ENCODE measurements around the gene STK4.

Gene STK4

DNA sequence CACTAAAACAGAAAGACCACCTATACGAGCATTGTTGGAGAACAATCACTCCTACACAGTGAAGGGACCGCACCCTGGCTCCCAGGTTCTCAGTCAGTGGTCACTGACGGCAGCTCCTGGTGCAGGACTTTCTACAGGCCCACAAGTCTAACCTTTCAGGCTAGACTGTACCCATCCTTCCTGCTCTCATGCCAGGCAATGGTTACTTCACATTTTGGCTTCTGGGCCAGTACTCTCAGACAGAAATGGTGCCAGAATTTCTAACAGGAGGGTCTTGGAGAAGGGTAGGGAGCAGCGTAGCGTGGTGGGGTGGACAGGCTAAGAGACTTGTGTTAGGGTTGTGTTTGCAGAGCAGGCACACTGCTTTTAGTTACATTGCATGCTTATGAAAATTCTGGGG lies 18.2 kb upstream of the STK4 start:
- no peak overlapping the region for H3K4me3 ChIP-seq (ENCODE audit: control insufficient read depth, low read depth, low read length)
- TF ChIP-seq, protein P1, sequence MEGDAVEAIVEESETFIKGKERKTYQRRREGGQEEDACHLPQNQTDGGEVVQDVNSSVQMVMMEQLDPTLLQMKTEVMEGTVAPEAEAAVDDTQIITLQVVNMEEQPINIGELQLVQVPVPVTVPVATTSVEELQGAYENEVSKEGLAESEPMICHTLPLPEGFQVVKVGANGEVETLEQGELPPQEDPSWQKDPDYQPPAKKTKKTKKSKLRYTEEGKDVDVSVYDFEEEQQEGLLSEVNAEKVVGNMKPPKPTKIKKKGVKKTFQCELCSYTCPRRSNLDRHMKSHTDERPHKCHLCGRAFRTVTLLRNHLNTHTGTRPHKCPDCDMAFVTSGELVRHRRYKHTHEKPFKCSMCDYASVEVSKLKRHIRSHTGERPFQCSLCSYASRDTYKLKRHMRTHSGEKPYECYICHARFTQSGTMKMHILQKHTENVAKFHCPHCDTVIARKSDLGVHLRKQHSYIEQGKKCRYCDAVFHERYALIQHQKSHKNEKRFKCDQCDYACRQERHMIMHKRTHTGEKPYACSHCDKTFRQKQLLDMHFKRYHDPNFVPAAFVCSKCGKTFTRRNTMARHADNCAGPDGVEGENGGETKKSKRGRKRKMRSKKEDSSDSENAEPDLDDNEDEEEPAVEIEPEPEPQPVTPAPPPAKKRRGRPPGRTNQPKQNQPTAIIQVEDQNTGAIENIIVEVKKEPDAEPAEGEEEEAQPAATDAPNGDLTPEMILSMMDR (IDR thresholded peaks at IDR 0.05; ENCODE audit: control insufficient read depth, insufficient read depth, low read depth, low read length, missing control alignments): no peak
- no peak for DNase-seq (ENCODE audit: low read depth)

DNA sequence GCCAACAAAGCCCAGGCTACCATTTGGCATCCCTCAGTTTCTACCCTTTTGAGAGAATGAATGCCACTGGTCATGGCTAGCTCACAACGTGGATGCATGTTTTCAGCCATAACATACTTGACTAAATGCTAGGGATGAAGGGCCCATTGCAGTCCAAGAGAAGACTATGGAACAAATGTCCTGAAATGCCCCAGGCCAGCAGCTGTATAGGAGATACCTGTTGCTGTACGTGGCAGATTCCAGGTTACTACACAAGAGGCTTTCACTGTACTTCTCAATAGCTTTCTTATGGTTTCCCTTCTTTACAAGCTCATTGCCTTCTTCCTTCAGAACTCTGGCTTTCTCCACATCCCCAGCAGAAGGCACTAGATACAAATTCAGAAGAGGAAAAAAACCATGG lies 17.8 kb upstream of the STK4 start:
- H3K4me3 ChIP-seq (ENCODE audit: control insufficient read depth, low read depth, low read length): no peak overlapping the region
- TF ChIP-seq, protein P1 (IDR thresholded peaks at IDR 0.05; ENCODE audit: control insufficient read depth, insufficient read depth, low read depth, low read length, missing control alignments): no peak
- no peak for DNase-seq (ENCODE audit: low read depth)

DNA sequence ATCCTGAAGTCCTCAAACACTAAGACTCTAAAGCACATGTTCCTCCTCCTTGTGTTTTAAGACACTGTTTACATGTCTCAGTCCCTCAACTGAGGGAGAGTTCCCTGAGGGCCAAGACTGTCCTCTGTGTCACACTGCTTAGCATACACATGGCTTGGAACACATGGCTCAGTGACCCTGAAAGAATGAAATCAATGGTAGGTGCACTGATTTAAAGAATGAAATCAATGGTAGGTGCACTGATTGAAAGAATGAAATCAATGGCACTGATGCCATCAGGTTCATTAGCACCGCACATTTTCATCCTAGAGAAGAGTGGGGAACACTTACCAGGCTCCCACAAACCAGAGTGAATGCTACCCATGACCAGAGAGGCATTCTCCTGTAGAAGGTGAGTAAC lies 15.9 kb upstream of the STK4 start:
- TF ChIP-seq, protein P1 (IDR thresholded peaks at IDR 0.05; ENCODE audit: control insufficient read depth, insufficient read depth, low read depth, low read length, missing control alignments): no peak
- DNase-seq (ENCODE audit: low read depth): no peak
- no peak overlapping the region for H3K4me3 ChIP-seq (ENCODE audit: control insufficient read depth, low read depth, low read length)

DNA sequence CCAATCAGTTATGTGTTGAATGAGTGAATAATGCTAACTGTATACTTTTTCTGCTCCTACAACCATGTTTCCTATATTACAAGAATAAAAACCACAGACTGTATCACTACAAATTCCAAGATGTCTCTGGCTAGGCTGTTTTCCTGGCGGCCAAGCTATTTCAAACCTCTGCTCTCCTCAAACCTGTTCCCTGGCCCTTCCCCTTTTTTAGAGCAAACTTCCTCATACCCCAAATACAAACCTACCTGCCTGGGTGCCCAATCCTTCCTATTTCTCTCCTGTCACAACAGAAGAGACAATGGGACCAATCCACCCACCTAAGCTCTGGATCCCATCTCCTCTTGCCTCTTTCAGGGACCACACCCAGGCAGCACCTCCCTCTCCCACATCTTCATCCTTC lies 13.6 kb upstream of the STK4 start:
- no peak overlapping the region for H3K4me3 ChIP-seq (ENCODE audit: control insufficient read depth, low read depth, low read length)
- TF ChIP-seq, protein P1 (IDR thresholded peaks at IDR 0.05; ENCODE audit: control insufficient read depth, insufficient read depth, low read depth, low read length, missing control alignments): no peak
- DNase-seq (ENCODE audit: low read depth): no peak

DNA sequence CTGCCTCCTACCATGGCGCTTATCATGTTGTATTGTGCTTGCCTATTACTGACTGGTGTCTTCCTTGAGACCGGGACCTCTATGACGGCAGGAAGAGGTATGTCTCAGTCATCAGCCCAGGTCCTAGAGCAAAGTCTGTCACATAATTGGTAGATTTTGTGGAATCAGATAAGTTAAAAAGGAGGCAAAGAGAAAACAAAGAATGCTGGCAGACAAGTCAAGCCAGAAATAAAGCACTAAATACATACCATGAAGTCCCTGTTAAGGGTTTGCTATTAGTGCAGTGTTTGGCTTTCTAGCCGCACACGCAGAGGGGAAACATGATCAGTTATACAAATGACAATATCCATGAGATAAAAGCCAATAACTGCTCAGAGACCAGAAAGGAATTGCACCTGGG lies 12.1 kb upstream of the STK4 start:
- TF ChIP-seq, protein P1 (IDR thresholded peaks at IDR 0.05; ENCODE audit: control insufficient read depth, insufficient read depth, low read depth, low read length, missing control alignments): no peak
- no peak for DNase-seq (ENCODE audit: low read depth)
- no peak overlapping the region for H3K4me3 ChIP-seq (ENCODE audit: control insufficient read depth, low read depth, low read length)

DNA sequence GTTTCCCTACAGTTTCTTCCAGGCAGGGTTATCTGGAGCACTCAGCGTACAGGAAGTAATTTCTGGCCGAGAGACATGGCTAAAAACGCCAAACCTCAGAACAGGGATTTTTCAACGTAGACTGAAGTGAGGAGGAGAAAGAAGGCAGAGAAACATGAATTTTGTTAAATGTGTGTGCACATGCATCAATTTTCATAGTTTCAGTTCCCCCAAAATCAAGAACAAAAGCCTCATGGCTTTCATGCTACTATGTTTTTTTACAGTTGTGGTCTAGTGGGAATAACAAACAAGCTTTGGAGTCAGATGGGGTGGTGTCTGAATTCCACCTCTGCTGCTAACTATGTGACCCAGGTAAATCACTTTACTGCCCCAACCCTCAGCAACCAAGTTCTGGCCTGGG lies 11.0 kb upstream of the STK4 start:
- no peak for DNase-seq (ENCODE audit: low read depth)
- TF ChIP-seq, protein P1 (IDR thresholded peaks at IDR 0.05; ENCODE audit: control insufficient read depth, insufficient read depth, low read depth, low read length, missing control alignments): no peak
- H3K4me3 ChIP-seq (ENCODE audit: control insufficient read depth, low read depth, low read length): no peak overlapping the region

DNA sequence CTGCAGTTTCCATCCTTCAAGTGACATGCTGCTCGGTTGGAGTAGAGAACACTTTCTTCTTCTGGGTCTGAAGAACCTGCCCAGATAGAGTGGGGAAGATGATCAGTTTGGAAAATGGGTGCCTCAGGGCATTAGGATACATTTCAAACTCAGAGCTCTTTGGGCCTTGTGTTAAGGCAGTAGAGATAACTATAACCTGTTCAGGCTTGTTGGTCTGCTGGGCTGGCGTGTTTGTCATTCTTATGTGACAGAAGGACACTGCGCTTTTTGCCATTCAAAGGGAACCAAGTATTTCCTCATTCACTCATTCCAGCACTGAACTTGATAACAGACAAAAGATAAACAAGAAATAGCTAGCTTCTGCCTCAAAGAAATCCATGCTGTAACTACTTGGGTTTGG lies 9.9 kb upstream of the STK4 start:
- no peak for DNase-seq (ENCODE audit: low read depth)
- H3K4me3 ChIP-seq (ENCODE audit: control insufficient read depth, low read depth, low read length): no peak overlapping the region
- TF ChIP-seq, protein P1 (IDR thresholded peaks at IDR 0.05; ENCODE audit: control insufficient read depth, insufficient read depth, low read depth, low read length, missing control alignments): no peak

All from AG09309 (cell line).